ENCODE results near the gene SELENOM.

DNA sequence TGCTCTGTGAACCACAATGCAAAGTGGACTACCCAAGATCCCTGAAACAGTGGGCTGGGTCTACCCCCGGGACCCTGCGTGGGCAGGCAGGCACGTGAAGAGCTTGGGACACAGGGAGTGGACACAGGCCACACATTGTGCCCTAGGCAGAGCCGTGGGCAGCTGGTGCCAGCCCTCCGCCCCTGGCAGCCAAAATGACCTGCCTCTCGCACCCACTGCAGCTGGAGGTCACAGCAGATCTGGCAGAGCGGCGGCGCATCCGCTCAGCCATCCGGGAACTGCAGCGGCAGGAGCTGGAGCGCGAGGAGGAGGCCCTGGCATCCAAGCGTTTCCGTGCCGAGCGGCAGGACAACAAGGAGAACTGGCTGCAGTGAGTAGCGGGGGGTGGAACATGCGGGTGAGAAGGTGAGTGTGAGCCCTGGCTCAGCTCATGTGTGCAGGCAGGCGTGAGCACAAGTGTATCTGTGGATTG is 19.6 kb downstream of the SELENOM start:
- peak in 1 of 2 donors; percentile 37 for TF ChIP-seq POLR2A (IDR thresholded peaks at IDR 0.05)
- TF ChIP-seq, protein P1, sequence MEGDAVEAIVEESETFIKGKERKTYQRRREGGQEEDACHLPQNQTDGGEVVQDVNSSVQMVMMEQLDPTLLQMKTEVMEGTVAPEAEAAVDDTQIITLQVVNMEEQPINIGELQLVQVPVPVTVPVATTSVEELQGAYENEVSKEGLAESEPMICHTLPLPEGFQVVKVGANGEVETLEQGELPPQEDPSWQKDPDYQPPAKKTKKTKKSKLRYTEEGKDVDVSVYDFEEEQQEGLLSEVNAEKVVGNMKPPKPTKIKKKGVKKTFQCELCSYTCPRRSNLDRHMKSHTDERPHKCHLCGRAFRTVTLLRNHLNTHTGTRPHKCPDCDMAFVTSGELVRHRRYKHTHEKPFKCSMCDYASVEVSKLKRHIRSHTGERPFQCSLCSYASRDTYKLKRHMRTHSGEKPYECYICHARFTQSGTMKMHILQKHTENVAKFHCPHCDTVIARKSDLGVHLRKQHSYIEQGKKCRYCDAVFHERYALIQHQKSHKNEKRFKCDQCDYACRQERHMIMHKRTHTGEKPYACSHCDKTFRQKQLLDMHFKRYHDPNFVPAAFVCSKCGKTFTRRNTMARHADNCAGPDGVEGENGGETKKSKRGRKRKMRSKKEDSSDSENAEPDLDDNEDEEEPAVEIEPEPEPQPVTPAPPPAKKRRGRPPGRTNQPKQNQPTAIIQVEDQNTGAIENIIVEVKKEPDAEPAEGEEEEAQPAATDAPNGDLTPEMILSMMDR (IDR thresholded peaks at IDR 0.05): peak in 1 of 5 experiments; percentile 31
